Measurements from ENCODE around the gene LY6G5C. TPM values are rescaled to one million over a fixed set of nuclear protein-coding genes. Genes with fewer than 3 reads are reported as not detected.

The LY6G5C gene
- polyA plus RNA-seq, 1 donor from 2014 or later: 3.2 TPM

- H3K27ac Mint-ChIP-seq: peak overlapping the region in 1 of 3 donors; percentile 78
- H3K4me1 Mint-ChIP-seq: peaks cover 30 to 44% (median 36%) of the 10 kb centered on the region in 3 donors
These were observed 23.3 kb downstream of the LY6G5C start for GRCh38 chr6:31657406-31658157.

DNA sequence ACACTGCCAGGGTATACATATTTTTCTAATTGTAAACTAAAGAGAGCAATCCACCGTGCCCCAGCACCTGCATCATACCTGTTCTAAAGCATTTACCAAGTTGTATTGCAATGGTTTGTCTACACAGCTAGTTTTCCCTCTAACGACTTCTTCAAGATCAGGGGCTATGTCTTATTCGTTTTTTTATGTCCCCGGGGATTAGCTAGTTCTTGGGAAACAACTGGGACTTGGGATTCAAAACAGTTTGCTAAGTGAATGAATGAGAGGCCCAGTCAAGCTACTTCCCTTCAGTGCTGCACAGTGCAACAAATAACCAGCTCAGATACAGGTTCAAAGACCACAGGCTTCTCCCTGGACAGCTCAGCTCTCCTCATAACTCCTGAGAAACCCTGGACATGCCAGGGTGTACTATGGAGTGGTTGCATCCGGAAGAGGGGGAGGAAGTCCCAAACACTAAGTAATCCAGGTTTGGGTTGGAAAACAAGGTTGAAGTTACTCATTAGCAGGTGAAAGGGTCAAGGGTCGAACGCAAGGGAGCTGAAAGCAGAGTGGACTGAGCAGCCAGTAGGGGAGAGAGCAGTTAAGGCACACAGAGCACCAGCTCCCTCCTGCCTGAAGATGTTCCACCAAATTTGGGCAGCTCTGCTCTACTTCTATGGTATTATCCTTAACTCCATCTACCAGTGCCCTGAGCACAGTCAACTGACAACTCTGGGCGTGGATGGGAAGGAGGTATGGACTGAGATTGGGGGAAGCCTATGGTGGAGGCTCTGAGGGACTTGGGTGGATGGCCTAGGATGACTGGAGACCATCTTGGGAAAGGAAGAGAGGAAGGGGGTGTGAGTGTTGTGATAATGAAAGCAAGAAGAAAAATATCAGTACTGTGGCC is 25.3 kb downstream of the LY6G5C start, which contains the start of gene APOM:
TSS of gene APOM (plus strand) at position 546 of the 889 bp plus-strand sequence. CDS start at position 619, 73 bp downstream.
- Mint-ChIP-seq H3K9me3 (no peaks in the 10 kb centered on the region), H3K4me1 (peaks cover 37 to 44% (median 43%) of the 10 kb centered on the region in 3 donors), H3K27ac (peak within 1 kb of the TSS; percentile 71 to 78 (median 77)), H3K27me3 (no peaks in the 10 kb centered on the region), H3K4me3 (peak within 1 kb of the TSS; percentile 44 to 93 (median 57)), H3K36me3 (peaks cover 11% of the 10 kb centered on the region)

More at GRCh38 chr6:31657406-31658157, 23.3 kb downstream of the LY6G5C start:
- Mint-ChIP-seq H3K9me3 (no peaks in the 10 kb centered on the region), H3K27me3 (no peaks in the 10 kb centered on the region), H3K4me3 (peak overlapping the region in 3 of 4 donors; percentile 74 to 93 (median 84)), H3K36me3 (peaks cover 6% of the 10 kb centered on the region)

DNA sequence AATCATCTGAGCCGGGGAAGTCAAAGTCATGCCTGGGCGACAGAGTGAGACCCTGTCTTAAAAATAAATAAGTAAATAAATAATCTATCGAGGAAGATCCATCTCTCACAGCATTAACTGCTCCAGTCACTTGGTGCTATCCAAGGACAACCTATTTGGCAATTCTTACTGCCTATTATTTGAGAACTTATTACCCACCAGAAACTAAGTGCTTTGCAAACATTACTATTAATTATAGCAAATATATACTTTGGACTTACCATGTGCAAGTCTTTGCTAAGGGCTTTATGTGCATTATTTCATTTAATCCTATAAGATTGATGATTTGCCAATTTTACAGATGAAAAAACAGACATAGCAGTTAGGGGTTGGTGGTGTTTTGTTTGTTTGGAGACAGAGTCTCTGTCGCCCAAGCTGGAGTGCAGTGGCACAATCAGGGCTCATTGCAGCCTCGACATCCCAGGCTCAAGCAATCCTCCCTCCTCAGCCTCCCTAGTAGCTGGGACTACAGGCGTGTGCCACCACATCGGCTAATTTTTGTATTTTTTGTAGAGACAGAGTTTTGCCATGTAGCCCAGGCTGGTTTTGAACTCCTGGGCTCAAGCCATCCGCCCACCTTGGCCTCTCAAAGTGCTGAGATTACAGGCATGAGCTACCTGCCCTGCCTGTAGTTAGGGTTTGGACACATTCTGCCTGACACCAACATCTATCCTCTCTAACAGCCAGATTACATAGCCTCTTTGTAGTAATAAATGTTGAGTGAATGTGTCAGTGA is 26.1 kb downstream of the LY6G5C start:
- Mint-ChIP-seq H3K9me3 (no peaks in the 10 kb centered on the region), H3K4me1 (peaks cover 38 to 43% (median 39%) of the 10 kb centered on the region in 3 donors), H3K27me3 (no peaks in the 10 kb centered on the region), H3K36me3 (peaks cover 9% of the 10 kb centered on the region), H3K4me3 (peak overlapping the region in 2 of 4 donors; percentile 53 to 93), H3K27ac (peak overlapping the region in 2 of 3 donors; percentile 77 to 78)

DNA sequence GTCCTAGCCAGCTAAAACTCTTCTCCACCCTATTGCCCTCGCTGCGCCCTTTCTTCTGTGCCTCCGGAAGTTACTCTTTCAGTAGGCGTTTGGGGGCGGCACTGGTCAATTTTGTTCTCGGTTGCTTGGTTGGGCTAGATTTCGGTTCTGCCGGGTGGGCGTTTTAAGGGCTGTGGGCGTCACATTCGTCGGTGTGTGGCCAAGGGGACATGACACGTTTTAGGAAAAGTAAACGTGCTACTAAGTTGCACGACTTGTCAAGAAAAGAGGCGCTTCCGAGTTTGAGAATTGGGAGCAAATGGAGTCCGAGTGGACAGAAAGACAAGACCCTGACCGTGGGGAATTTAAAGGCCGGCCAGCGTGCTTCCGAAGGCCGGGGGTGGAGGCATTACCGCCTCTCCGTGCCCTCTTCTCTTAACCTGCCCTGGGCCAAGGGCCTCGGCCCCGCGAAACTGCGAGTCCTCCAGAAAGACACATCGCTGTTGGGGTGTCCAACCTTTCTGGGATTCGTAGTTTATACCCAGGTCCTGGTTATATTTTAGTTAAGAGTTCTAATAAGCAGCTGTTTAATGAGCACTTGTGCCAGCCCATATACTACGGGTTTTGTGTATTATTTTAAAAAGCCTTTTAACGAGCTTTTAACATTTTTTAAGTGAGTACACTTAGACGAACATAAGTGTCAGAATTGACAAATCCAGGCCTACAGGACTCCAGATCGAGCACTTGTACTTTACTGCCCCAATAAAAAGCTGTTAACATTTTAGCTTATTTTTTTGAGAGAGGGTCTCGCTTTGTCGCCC is 27.7 kb downstream of the LY6G5C start:
- peaks cover 8% of the 10 kb centered on the region for H3K36me3 Mint-ChIP-seq
- H3K27ac Mint-ChIP-seq: peak overlapping the region; percentile 98 to 100 (median 100)
- H3K27me3 Mint-ChIP-seq: no peaks in the 10 kb centered on the region
- H3K9me3 Mint-ChIP-seq: no peaks in the 10 kb centered on the region
- peak overlapping the region; percentile 94 to 98 (median 97) for H3K4me3 Mint-ChIP-seq
- H3K4me1 Mint-ChIP-seq: peaks cover 26 to 37% (median 32%) of the 10 kb centered on the region in 3 donors

GRCh38 chr6:31651602-31652191 is 29.2 kb downstream of the LY6G5C start:
- Mint-ChIP-seq H3K27me3 (no peaks in the 10 kb centered on the region), H3K9me3 (no peaks in the 10 kb centered on the region), H3K4me3 (peak overlapping the region; percentile 94 to 98 (median 97)), H3K27ac (peak overlapping the region; percentile 98 to 100 (median 100)), H3K4me1 (peaks cover 18 to 30% (median 23%) of the 10 kb centered on the region in 3 donors), H3K36me3 (peaks cover 7% of the 10 kb centered on the region)

DNA sequence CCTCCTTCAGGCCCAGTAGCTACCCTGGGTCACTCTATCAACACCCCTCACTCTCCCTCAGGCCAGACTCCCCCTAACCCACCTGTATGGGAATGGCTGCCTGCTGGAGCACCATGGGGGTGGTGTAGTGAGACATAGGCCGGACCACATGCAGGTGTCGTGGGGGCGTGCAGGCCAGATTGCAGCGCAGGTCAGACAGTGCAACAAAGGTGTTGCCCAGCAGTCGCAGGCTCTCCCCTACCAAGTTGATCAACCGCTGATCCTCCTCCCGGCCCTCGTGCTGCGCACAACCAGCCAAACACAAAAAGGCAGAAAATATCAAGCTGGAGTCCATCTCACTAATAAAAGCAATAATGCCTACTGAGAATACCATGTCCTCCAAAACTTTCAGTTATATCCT is 35.5 kb downstream of the LY6G5C start:
- no peaks in the 10 kb centered on the region for H3K9me3 Mint-ChIP-seq
- peaks cover 3% of the 10 kb centered on the region for H3K36me3 Mint-ChIP-seq
- peak overlapping the region in 2 of 4 donors; percentile 19 to 70 for H3K4me3 Mint-ChIP-seq
- peak overlapping the region in 1 of 3 donors; percentile 72 for H3K27ac Mint-ChIP-seq
- no peaks in the 10 kb centered on the region for H3K27me3 Mint-ChIP-seq
- peaks cover 2 to 5% (median 5%) of the 10 kb centered on the region in 3 donors for H3K4me1 Mint-ChIP-seq

DNA sequence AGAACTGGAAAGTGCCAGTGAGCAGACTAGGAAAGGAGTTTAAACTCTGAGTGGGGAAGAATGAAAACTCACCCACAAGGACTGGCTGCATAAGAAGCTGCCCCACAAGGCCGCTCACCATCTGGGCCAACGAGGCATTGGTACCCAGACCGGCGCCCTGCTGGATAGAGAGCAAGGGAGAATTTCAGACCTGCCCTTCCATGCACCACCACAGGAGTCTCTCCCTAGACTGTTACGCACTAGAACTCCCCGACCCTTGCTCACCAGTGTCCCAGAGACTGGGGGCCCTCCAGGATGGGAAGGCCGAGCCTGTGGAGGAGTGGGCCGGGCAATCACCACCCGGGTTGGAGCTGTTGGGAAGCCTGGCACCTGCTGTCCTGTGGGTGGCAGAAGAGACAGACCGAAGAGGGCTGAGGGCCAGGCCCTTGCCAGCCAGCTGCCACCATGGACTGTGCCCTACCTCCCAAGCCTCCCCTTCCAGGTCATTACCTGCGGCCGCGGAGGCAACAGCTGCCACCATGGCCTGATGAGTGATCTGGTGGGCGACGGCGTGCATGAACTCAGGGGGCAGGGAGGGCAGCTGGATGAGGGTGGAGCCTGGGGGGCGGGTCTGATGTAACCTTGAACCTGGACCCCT is 36.9 kb downstream of the LY6G5C start:
- Mint-ChIP-seq H3K4me1 (no peaks in the 10 kb centered on the region), H3K27me3 (no peaks in the 10 kb centered on the region), H3K27ac (no peak overlapping the region), H3K36me3 (peaks cover 3% of the 10 kb centered on the region), H3K4me3 (no peak overlapping the region), H3K9me3 (no peaks in the 10 kb centered on the region)

- Mint-ChIP-seq H3K4me3 (no peak overlapping the region), H3K36me3 (peaks cover 3% of the 10 kb centered on the region), H3K27ac (no peak overlapping the region)
These were observed 37.9 kb downstream of the LY6G5C start for GRCh38 chr6:31642798-31643570.

DNA sequence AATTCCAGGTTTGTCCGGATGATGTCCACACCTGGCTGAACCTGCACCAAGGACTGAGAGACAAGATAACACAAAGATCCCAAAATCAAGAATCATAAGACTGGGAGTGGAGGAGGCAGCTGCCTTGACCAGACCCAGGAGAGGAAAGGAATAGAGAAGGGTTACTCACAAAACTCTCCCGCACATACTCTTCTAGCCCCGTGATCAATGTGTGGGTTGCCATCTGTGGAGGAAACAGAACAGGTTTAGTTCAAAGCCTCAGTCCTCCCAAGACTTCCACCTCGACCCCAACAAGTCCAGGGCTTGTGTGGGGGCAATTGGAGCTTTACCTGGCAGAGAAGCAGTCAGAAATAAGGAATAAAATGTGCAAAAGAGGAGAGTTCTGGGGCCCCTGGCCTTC is 39.5 kb downstream of the LY6G5C start:
- H3K4me1 Mint-ChIP-seq: no peaks in the 10 kb centered on the region
- peaks cover 3% of the 10 kb centered on the region for H3K36me3 Mint-ChIP-seq
- no peak overlapping the region for H3K4me3 Mint-ChIP-seq
- no peaks in the 10 kb centered on the region for H3K9me3 Mint-ChIP-seq
- H3K27ac Mint-ChIP-seq: no peak overlapping the region
- no peaks in the 10 kb centered on the region for H3K27me3 Mint-ChIP-seq

More at GRCh38 chr6:31642798-31643570, 37.9 kb downstream of the LY6G5C start:
- no peaks in the 10 kb centered on the region for H3K27me3 Mint-ChIP-seq
- no peaks in the 10 kb centered on the region for H3K4me1 Mint-ChIP-seq
- H3K9me3 Mint-ChIP-seq: no peaks in the 10 kb centered on the region

GRCh38 chr6:31640612-31641011 is 40.3 kb downstream of the LY6G5C start:
- Mint-ChIP-seq H3K27ac (no peak overlapping the region), H3K4me3 (no peak overlapping the region), H3K36me3 (peaks cover 2% of the 10 kb centered on the region), H3K9me3 (no peaks in the 10 kb centered on the region), H3K4me1 (no peaks in the 10 kb centered on the region), H3K27me3 (no peaks in the 10 kb centered on the region)

DNA sequence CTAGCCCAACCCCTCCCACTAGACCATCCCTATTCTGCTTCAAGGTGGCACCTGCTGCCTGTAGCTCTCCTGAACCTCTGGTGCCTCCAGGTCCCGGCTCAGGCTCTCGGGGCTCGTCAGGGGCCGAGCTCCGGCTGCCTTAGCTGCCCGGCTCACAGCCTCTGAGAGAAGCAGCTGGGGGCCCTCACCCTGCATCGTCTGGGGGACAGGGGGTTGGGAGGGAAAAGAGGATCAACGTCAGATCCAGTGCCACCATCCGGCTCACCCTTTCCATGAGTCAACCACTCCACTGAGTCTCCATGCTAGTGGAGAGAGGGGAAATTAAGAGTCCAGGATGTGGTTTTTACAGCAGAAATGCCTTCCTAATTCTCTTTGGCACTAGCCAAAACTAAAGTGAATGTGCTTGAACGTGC is 41.4 kb downstream of the LY6G5C start:
- H3K36me3 Mint-ChIP-seq: no peaks in the 10 kb centered on the region
- H3K27me3 Mint-ChIP-seq: no peaks in the 10 kb centered on the region

GRCh38 chr6:31639043-31639442 is 41.8 kb downstream of the LY6G5C start:
- no peak overlapping the region for H3K27ac Mint-ChIP-seq
- H3K4me3 Mint-ChIP-seq: no peak overlapping the region
- no peaks in the 10 kb centered on the region for H3K27me3 Mint-ChIP-seq
- H3K9me3 Mint-ChIP-seq: no peaks in the 10 kb centered on the region
- H3K36me3 Mint-ChIP-seq: no peaks in the 10 kb centered on the region
- H3K4me1 Mint-ChIP-seq: no peaks in the 10 kb centered on the region

More for the DNA sequence above, 41.4 kb downstream of the LY6G5C start:
- Mint-ChIP-seq H3K9me3 (no peaks in the 10 kb centered on the region), H3K4me1 (no peaks in the 10 kb centered on the region), H3K27ac (no peak overlapping the region), H3K4me3 (no peak overlapping the region)

Measured in IgD-negative memory B cell (primary cell).